Gastroesophageal sphincter (tissue), 3 donors: Measurements from ENCODE around the gene PGAP2.
A peak's percentile ranks its signal among the peaks of the same experiment; 100 is the strongest.

Source experiments
- POLR2A ChIP-seq, 2 donors: fragments of 450-650 bp; IDR thresholded peaks; one replicate each; pipeline ENCODE4 v1.6.1; 2017; ENCODE audit warnings: antibody characterized with exemption in 2 of 2, mild to moderate bottlenecking in 2 of 2, moderate library complexity in 1 of 2
- POLR2AphosphoS5 ChIP-seq: sonication (generic); formaldehyde crosslinking; IDR thresholded peaks from one replicate; pipeline ENCODE4 v1.6.1; 2017; ENCODE audit warnings: antibody characterized with exemption
- TF ChIP-seq, protein P1 (sequence below), 4 experiments: fragments of 200-600 bp in 2 of 4; fragments of 450-650 bp in 2 of 4; sonication (generic) in 1 of 4; IDR thresholded peaks; one replicate each; pipeline ENCODE4 v1.5.1; 2017 to 2019; ENCODE audit warnings: antibody characterized with exemption in 4 of 4, mild to moderate bottlenecking in 2 of 4, moderate library complexity in 2 of 4

DNA sequence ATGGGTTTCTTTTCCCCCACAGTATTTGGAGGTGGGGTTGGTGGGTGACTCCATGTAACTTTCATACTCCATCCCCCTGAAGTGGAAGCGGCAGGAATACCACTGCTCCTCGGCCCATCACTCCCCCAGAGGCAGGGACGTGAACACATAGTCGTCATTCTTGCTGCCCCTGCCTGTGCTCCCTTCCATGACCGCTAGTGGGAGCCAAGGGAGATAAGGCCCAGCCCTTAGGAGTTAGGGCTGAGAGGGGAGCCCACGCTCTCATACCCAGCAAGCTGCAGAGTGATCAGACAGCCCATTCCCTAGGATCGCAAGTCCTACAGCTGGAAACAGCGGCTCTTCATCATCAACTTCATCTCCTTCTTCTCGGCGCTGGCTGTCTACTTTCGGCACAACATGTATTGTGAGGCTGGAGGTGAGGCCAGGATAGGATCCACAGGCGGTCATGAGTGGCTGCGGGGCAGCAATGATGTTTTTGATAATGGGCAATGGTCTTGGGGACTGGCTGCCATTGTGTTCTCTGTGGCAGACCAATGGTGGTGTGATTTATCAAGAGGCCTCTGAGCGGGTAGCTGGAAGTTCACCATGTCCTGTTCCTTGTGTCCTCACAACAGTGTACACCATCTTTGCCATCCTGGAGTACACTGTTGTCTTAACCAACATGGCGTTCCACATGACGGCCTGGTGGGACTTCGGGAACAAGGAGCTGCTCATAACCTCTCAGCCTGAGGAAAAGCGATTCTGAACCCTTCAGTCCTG, 16.5 kb downstream of the PGAP2 start:
- TF ChIP-seq POLR2AphosphoS5 = no peak
- TF ChIP-seq, protein P1, sequence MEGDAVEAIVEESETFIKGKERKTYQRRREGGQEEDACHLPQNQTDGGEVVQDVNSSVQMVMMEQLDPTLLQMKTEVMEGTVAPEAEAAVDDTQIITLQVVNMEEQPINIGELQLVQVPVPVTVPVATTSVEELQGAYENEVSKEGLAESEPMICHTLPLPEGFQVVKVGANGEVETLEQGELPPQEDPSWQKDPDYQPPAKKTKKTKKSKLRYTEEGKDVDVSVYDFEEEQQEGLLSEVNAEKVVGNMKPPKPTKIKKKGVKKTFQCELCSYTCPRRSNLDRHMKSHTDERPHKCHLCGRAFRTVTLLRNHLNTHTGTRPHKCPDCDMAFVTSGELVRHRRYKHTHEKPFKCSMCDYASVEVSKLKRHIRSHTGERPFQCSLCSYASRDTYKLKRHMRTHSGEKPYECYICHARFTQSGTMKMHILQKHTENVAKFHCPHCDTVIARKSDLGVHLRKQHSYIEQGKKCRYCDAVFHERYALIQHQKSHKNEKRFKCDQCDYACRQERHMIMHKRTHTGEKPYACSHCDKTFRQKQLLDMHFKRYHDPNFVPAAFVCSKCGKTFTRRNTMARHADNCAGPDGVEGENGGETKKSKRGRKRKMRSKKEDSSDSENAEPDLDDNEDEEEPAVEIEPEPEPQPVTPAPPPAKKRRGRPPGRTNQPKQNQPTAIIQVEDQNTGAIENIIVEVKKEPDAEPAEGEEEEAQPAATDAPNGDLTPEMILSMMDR (IDR thresholded peaks at IDR 0.05) = peak in 3 of 4 experiments; percentile 49 to 60 (median 57)
- no peak for TF ChIP-seq POLR2A (IDR thresholded peaks at IDR 0.05)
